ENCODE measurements around the gene PACS2. TPM values are rescaled to one million over a fixed set of nuclear protein-coding genes. Genes with fewer than 3 reads are reported as not detected.
"Not testable (repeated sequence)": the region's sequence is repeated elsewhere in the genome, so short reads cannot be mapped to it uniquely, and the experiment has no call there.

Gene PACS2
- total RNA-seq, 1 donor from 2014 or later: 64.0 TPM

GRCh38 chr14:105357626-105358025 is 43.1 kb downstream of the PACS2 start:
- DNase-seq: no peak

GRCh38 chr14:105358140-105358846 is 43.7 kb downstream of the PACS2 start:
- no peak overlapping the region for H3K27ac ChIP-seq (replicated peaks)
- DNase-seq: no peak
- no peaks in the 10 kb centered on the region for H3K27me3 ChIP-seq (ENCODE audit: low read depth)
- H3K36me3 ChIP-seq: peaks cover 28% of the 10 kb centered on the region
- no peaks in the 10 kb centered on the region for H3K9me3 ChIP-seq (replicated peaks)
- no peak overlapping the region for H3K4me3 ChIP-seq
- intact Hi-C loops (cut with micrococcal nuclease): loop anchor here (10.0 kb wide), 1 partner anchor 263 kb away; no protein-coding TSS in a partner anchor
- TF ChIP-seq CTCF (IDR thresholded peaks at IDR 0.05; ENCODE audit: borderline replicate concordance): no peak
- no peaks in the 10 kb centered on the region for H3K4me1 ChIP-seq

More at GRCh38 chr14:105357626-105358025, 43.1 kb downstream of the PACS2 start:
- no peak overlapping the region for H3K27ac ChIP-seq (replicated peaks)
- no peaks in the 10 kb centered on the region for H3K4me1 ChIP-seq
- H3K4me3 ChIP-seq: no peak overlapping the region
- no peak for TF ChIP-seq CTCF (IDR thresholded peaks at IDR 0.05; ENCODE audit: borderline replicate concordance)
- H3K36me3 ChIP-seq: peaks cover 28% of the 10 kb centered on the region
- intact Hi-C loops (cut with micrococcal nuclease): loop anchor here (10.0 kb wide), 1 partner anchor 263 kb away; no protein-coding TSS in a partner anchor
- H3K9me3 ChIP-seq (replicated peaks): no peaks in the 10 kb centered on the region
- H3K27me3 ChIP-seq (ENCODE audit: low read depth): no peaks in the 10 kb centered on the region

- Histone ChIP-seq H3K4me1 (no peaks in the 10 kb centered on the region), H3K27ac (replicated peaks) (no peak overlapping the region), H3K4me3 (no peak overlapping the region), H3K27me3 (ENCODE audit: low read depth) (no peaks in the 10 kb centered on the region), H3K9me3 (replicated peaks) (no peaks in the 10 kb centered on the region), H3K36me3 (peaks cover 28% of the 10 kb centered on the region)
- DNase-seq: no peak
- intact Hi-C loops (cut with micrococcal nuclease): loop anchor here (10.0 kb wide), 1 partner anchor 264 kb away; no protein-coding TSS in a partner anchor
- TF ChIP-seq CTCF (IDR thresholded peaks at IDR 0.05; ENCODE audit: borderline replicate concordance): no peak
Observed at GRCh38 chr14:105358943-105359342, 44.4 kb downstream of the PACS2 start.

GRCh38 chr14:105361412-105361811 is 46.9 kb downstream of the PACS2 start:
- DNase-seq; H3K9me3 ChIP-seq (replicated peaks); H3K4me3 ChIP-seq; intact Hi-C loops (cut with micrococcal nuclease); H3K36me3 ChIP-seq; H3K4me1 ChIP-seq; H3K27ac ChIP-seq (replicated peaks); H3K27me3 ChIP-seq (ENCODE audit: low read depth): not testable (repeated sequence)

GRCh38 chr14:105363847-105364708 is 49.5 kb downstream of the PACS2 start:
- H3K4me3 ChIP-seq: peak overlapping the region; percentile 33
- intact Hi-C loops (cut with micrococcal nuclease): no loop called here
- peaks cover 8% of the 10 kb centered on the region for H3K4me1 ChIP-seq
- no peaks in the 10 kb centered on the region for H3K9me3 ChIP-seq (replicated peaks)
- no peaks in the 10 kb centered on the region for H3K27me3 ChIP-seq (ENCODE audit: low read depth)
- TF ChIP-seq CTCF (IDR thresholded peaks at IDR 0.05; ENCODE audit: borderline replicate concordance): no peak
- H3K27ac ChIP-seq (replicated peaks): no peak overlapping the region
- DNase-seq: peak; percentile 38
- peaks cover 30% of the 10 kb centered on the region for H3K36me3 ChIP-seq
